ENCODE results near the gene GSG1L.

Gene GSG1L

DNA sequence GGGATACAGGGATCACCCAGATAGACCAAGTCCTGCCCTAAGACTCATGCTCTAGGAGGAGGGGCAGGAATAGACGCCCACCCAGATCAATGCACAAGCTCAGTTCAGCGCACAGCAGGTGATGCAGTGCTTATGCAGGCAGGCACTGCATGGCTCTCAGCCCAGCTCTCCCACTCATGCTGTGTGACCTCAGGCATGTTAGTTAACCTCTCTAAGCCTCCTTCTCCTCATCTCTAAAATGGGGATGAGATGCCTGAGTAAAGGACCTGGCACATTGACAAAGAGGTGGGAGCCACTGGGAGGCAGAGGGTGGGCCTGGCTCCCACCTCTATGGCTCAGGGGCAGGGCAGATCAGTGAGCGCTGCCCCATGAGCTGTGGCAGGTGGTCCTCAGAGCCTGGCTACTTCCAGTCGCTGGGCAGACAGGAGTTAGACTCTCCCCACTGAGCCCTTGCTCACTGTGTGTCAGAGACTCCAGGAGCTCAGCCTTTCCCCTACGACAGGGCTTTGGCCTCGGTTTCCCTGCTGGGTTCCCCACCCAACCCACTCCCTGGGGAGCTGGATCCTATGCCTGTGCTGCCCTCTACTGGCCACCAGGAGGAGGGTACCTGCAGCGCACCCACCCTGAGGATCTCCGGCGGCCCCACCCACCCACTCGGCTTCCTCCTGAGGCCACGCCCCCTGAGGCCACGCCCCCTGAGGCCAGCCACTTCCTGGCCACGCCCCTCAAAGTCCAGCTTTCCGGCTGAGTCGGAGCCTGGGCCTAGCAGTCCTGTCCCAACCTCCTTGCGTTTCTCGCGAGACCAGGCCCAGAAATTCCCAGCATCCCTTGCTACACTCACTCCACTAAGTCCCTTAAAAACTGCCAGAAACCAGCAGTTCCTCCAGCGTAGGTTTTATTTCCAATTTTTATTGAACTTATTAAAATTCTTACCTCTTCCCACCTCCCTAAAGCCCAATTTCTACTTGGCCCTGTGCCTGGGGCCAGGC is 196.1 kb downstream of the GSG1L start:
- TF ChIP-seq SPI1 (IDR thresholded peaks at IDR 0.05; ENCODE audit: low read depth, low read length) (no peak), POLR2A (IDR thresholded peaks at IDR 0.05; ENCODE audit: low read depth, low read length) (no peak), POU2F2 (IDR thresholded peaks at IDR 0.05; ENCODE audit: low read depth, low read length) (no peak), POLR2AphosphoS5 (IDR thresholded peaks at IDR 0.05; ENCODE audit: low read depth, low read length) (no peak)
- FAIRE-seq = peak; percentile 28
- DNase-seq (ENCODE audit: insufficient read length, low spot score) = peak; percentile 62

- no peak for DNase-seq (ENCODE audit: insufficient read length, low spot score)
- no peak for FAIRE-seq
- TF ChIP-seq PAX5 (IDR thresholded peaks at IDR 0.05; ENCODE audit: insufficient read depth, low read length, severe bottlenecking) (no peak), POU2F2 (IDR thresholded peaks at IDR 0.05; ENCODE audit: low read depth, low read length) (no peak), TAF1 (IDR thresholded peaks at IDR 0.05; ENCODE audit: low read depth, low read length) (no peak), SPI1 (IDR thresholded peaks at IDR 0.05; ENCODE audit: low read depth, low read length) (no peak), POLR2A (IDR thresholded peaks at IDR 0.05; ENCODE audit: low read depth, low read length) (no peak), POLR2AphosphoS5 (IDR thresholded peaks at IDR 0.05; ENCODE audit: low read depth, low read length) (no peak)
Observed at GRCh38 chr16:27863377-27863776, 200.1 kb downstream of the GSG1L start.

DNA sequence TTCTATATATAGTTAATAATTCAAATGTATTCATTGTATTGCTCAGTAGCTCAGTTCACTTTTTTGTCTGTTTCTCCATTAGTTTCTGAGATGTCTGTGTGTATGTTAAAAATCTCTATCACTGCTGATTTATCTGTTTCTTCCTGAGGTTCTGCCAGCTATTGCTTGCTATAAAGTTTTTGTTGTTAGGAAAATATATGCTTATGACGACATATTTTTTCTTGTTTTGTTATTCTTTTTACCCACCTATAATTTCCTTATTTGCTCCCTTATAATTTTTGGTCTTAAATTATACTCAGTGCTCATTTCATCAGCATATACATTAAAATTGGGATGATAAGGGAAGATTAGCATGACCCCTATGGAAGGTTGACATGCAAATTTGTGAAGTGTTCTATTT is 200.6 kb downstream of the GSG1L start:
- TF ChIP-seq POU2F2 (IDR thresholded peaks at IDR 0.05; ENCODE audit: low read depth, low read length) = no peak
- TF ChIP-seq POLR2AphosphoS5 (IDR thresholded peaks at IDR 0.05; ENCODE audit: low read depth, low read length) = no peak
- TF ChIP-seq TAF1 (IDR thresholded peaks at IDR 0.05; ENCODE audit: low read depth, low read length) = no peak
- TF ChIP-seq POLR2A (IDR thresholded peaks at IDR 0.05; ENCODE audit: low read depth, low read length) = no peak
- no peak for TF ChIP-seq SPI1 (IDR thresholded peaks at IDR 0.05; ENCODE audit: low read depth, low read length)
- TF ChIP-seq PAX5 (IDR thresholded peaks at IDR 0.05; ENCODE audit: insufficient read depth, low read length, severe bottlenecking) = no peak
- FAIRE-seq = no peak
- DNase-seq (ENCODE audit: insufficient read length, low spot score) = no peak

- DNase-seq (ENCODE audit: insufficient read length, low spot score) = no peak
- FAIRE-seq = no peak
- TF ChIP-seq TAF1 (IDR thresholded peaks at IDR 0.05; ENCODE audit: low read depth, low read length) (no peak), POU2F2 (IDR thresholded peaks at IDR 0.05; ENCODE audit: low read depth, low read length) (no peak), POLR2A (IDR thresholded peaks at IDR 0.05; ENCODE audit: low read depth, low read length) (no peak), POLR2AphosphoS5 (IDR thresholded peaks at IDR 0.05; ENCODE audit: low read depth, low read length) (no peak), SPI1 (IDR thresholded peaks at IDR 0.05; ENCODE audit: low read depth, low read length) (no peak), PAX5 (IDR thresholded peaks at IDR 0.05; ENCODE audit: insufficient read depth, low read length, severe bottlenecking) (no peak)
Observed at GRCh38 chr16:27860091-27860490, 203.4 kb downstream of the GSG1L start.

DNA sequence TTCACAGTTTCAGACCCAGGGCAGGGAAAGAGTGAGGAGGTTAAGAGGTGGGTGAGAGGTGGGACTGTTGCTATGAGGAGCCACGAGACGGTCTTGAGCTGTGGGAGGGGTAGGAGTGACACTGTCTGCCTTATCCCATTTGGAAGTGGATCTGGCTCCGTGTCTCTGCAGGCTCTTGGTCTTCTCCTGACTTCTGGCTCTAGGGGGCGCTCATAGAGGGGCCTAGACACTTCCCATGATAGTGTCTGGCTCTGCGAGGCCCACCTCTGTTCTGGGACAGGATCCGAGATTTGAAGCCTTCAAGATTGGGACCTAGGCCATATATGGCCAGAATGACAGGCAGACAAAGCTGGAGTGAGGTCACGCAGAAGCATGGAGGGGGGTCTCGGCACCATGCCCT is 204.5 kb downstream of the GSG1L start:
- no peak for TF ChIP-seq PAX5 (IDR thresholded peaks at IDR 0.05; ENCODE audit: insufficient read depth, low read length, severe bottlenecking)
- no peak for TF ChIP-seq TAF1 (IDR thresholded peaks at IDR 0.05; ENCODE audit: low read depth, low read length)
- no peak for TF ChIP-seq POU2F2 (IDR thresholded peaks at IDR 0.05; ENCODE audit: low read depth, low read length)
- no peak for TF ChIP-seq POLR2A (IDR thresholded peaks at IDR 0.05; ENCODE audit: low read depth, low read length)
- no peak for DNase-seq (ENCODE audit: insufficient read length, low spot score)

DNA sequence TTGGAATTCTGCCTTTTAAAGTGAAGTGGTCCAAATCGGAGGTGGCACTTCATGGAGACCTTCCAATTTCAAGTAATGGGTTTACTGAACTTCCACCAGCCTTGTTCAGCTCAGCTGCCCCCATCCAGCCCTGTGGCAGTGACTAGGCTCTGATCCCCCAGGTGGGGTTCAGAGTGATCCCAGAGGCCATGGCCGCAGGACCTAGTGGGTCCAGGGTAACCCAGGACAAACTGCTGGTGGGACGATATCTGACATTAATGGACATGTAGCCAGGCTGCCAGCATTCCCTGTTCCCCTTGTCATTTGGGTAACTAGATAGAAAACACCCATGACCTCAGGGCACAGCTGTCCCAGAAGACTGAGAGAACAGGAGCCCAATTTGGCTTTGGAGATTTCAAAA is 209.9 kb downstream of the GSG1L start:
- TF ChIP-seq POLR2A (IDR thresholded peaks at IDR 0.05; ENCODE audit: low read depth, low read length) = no peak
- no peak for TF ChIP-seq TAF1 (IDR thresholded peaks at IDR 0.05; ENCODE audit: low read depth, low read length)
- no peak for TF ChIP-seq POLR2AphosphoS5 (IDR thresholded peaks at IDR 0.05; ENCODE audit: low read depth, low read length)
- TF ChIP-seq SPI1 (IDR thresholded peaks at IDR 0.05; ENCODE audit: low read depth, low read length) = no peak
- TF ChIP-seq PAX5 (IDR thresholded peaks at IDR 0.05; ENCODE audit: insufficient read depth, low read length, severe bottlenecking) = no peak
- TF ChIP-seq POU2F2 (IDR thresholded peaks at IDR 0.05; ENCODE audit: low read depth, low read length) = no peak
- FAIRE-seq = no peak
- DNase-seq (ENCODE audit: insufficient read length, low spot score) = no peak

More for the DNA sequence above, 204.5 kb downstream of the GSG1L start:
- no peak for FAIRE-seq

- TF ChIP-seq POLR2AphosphoS5 (IDR thresholded peaks at IDR 0.05; ENCODE audit: low read depth, low read length) = no peak
- no peak for TF ChIP-seq PAX5 (IDR thresholded peaks at IDR 0.05; ENCODE audit: insufficient read depth, low read length, severe bottlenecking)
- TF ChIP-seq POU2F2 (IDR thresholded peaks at IDR 0.05; ENCODE audit: low read depth, low read length) = no peak
- no peak for TF ChIP-seq SPI1 (IDR thresholded peaks at IDR 0.05; ENCODE audit: low read depth, low read length)
Observed at GRCh38 chr16:27853101-27853500, 210.4 kb downstream of the GSG1L start.

GRCh38 chr16:27852681-27853080 is 210.8 kb downstream of the GSG1L start:
- DNase-seq (ENCODE audit: insufficient read length, low spot score) (no peak), FAIRE-seq (no peak)
- TF ChIP-seq PAX5 (IDR thresholded peaks at IDR 0.05; ENCODE audit: insufficient read depth, low read length, severe bottlenecking) (no peak), SPI1 (IDR thresholded peaks at IDR 0.05; ENCODE audit: low read depth, low read length) (no peak), POLR2AphosphoS5 (IDR thresholded peaks at IDR 0.05; ENCODE audit: low read depth, low read length) (no peak), TAF1 (IDR thresholded peaks at IDR 0.05; ENCODE audit: low read depth, low read length) (no peak), POLR2A (IDR thresholded peaks at IDR 0.05; ENCODE audit: low read depth, low read length) (no peak), POU2F2 (IDR thresholded peaks at IDR 0.05; ENCODE audit: low read depth, low read length) (no peak)

More at GRCh38 chr16:27853101-27853500, 210.4 kb downstream of the GSG1L start:
- DNase-seq (ENCODE audit: insufficient read length, low spot score) (no peak), FAIRE-seq (no peak)

DNA sequence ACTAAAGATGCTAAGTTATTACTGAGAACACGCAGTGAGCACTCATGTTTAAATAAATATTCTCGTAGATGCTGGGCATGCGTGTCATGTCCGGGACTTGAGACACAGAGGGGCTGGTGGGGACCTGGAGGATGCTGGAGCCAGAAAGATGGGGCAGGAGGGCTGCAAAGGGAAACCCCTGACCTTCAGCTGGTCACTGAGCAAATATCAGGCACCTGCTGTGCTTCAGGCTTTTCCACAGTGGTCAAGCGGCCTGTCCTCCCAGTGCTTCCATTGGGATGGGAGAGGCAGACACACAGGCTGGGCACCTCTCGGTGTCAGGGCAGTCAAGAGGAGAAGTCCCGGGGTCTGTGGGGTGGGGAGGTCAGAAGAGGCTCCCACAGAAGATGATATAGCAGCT is 211.4 kb downstream of the GSG1L start:
- DNase-seq (ENCODE audit: insufficient read length, low spot score) = no peak
- no peak for FAIRE-seq
- TF ChIP-seq POLR2AphosphoS5 (IDR thresholded peaks at IDR 0.05; ENCODE audit: low read depth, low read length) (no peak), POU2F2 (IDR thresholded peaks at IDR 0.05; ENCODE audit: low read depth, low read length) (no peak), PAX5 (IDR thresholded peaks at IDR 0.05; ENCODE audit: insufficient read depth, low read length, severe bottlenecking) (no peak), POLR2A (IDR thresholded peaks at IDR 0.05; ENCODE audit: low read depth, low read length) (no peak), TAF1 (IDR thresholded peaks at IDR 0.05; ENCODE audit: low read depth, low read length) (no peak)
